Measurements from ENCODE around the gene DOCK4. TPM values are rescaled to one million over a fixed set of nuclear protein-coding genes. Genes with fewer than 3 reads are reported as not detected.
A peak's percentile ranks its signal among the peaks of the same experiment; 100 is the strongest.

DOCK4 gene
- total and polyA plus RNA-seq, 9 donors: 8.2 to 14.0 (median 10.0) TPM

DNA sequence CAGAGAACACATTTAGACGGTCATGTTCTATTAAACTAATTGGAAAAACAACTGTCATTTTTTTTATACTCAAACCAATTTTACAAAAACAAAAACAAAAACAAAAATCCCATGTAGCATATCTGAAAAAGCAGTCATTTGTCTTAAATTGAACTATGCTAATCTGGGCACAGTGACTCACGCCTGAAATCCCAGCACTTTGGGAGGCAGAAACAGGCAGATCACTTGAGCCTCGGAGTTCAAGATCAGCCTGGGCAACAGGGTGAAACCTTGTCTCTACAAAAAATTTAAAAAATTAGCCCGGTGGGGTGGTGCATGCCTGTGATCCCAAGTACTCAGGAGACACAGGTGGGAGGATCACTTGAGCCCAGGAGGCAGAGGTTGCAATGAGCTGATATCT lies 253.4 kb downstream of the DOCK4 start:
- Histone ChIP-seq H3K4me1 (ENCODE audit: control insufficient read depth, insufficient read depth, low read length) (no peaks in the 10 kb centered on the region), H3K4me3 (ENCODE audit: low read length) (no peak overlapping the region), H3K27me3 (ENCODE audit: control insufficient read depth, insufficient read depth, low read length) (no peaks in the 10 kb centered on the region), H3K36me3 (ENCODE audit: control insufficient read depth, insufficient read depth, low read length) (no peaks in the 10 kb centered on the region), H3K9me3 (replicated peaks; ENCODE audit: control insufficient read depth, low read depth, low read length) (no peaks in the 10 kb centered on the region), H3K27ac (ENCODE audit: low read length) (no peak overlapping the region)
- DNase-seq: no peak
- WGBS (ENCODE audit: insufficient coverage): 85% methylated on average over 3 of the region's 4 CpGs

DNA sequence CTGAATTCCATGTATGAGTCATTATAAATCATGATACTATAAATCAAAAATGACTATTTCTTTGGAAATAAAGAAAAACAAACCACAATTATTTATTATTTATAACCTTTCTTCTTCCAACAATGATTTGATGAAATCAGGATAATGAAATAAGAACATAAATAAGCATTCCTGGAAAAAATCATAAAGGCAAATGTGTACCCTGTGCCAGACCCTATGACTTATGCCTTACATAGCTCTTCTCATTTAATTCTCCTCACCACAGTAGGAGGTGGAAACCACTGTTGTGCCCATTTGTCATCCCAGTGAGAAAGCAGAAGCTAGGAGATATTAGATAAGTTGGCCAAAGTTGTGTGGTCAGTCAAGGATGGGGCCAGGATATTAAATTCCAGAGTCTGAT lies 255.1 kb downstream of the DOCK4 start:
- no peaks in the 10 kb centered on the region for H3K27me3 ChIP-seq (ENCODE audit: control insufficient read depth, insufficient read depth, low read length)
- no peak overlapping the region for H3K27ac ChIP-seq (ENCODE audit: low read length)
- no peak overlapping the region for H3K4me3 ChIP-seq (ENCODE audit: low read length)
- no peaks in the 10 kb centered on the region for H3K4me1 ChIP-seq (ENCODE audit: control insufficient read depth, insufficient read depth, low read length)
- no peaks in the 10 kb centered on the region for H3K36me3 ChIP-seq (ENCODE audit: control insufficient read depth, insufficient read depth, low read length)
- DNase-seq: no peak
- no peaks in the 10 kb centered on the region for H3K9me3 ChIP-seq (replicated peaks; ENCODE audit: control insufficient read depth, low read depth, low read length)

DNA sequence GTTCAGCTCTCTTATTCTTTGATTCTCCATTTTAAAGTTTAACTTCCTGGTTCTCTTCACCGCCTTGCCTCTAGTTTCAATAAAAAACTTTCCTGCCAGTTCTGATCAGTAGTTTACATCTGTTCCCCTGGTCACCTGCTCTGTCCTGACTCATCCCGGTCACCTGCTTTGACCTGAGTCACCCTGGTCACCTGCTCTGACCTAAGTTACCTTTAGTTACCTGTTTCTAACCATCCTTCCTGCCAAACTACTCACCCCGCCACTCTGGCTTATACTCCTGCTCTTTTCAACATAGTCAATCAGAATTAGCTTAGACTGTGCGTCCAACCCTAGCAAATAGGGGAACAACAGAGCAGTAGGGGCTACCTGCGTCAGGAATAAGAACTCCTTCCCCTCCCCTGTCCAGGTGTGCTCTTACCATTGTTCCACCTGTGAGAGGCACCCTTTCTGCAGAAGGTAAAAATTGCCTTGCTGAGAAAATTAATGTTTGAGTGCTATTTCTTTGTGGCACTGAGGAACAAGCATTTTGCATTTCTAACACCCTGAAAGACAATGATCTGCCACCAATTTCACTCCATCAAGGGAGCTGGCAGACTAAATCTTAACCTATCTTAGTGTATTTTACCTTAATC lies 263.6 kb downstream of the DOCK4 start:
- no peak overlapping the region for H3K27ac ChIP-seq (ENCODE audit: low read length)
- 89% methylated on average over 4 of the region's 5 CpGs for WGBS (ENCODE audit: insufficient coverage)
- no peaks in the 10 kb centered on the region for H3K27me3 ChIP-seq (ENCODE audit: control insufficient read depth, insufficient read depth, low read length)
- no peak overlapping the region for H3K4me3 ChIP-seq (ENCODE audit: low read length)
- H3K9me3 ChIP-seq (replicated peaks; ENCODE audit: control insufficient read depth, low read depth, low read length): peaks cover 8% of the 10 kb centered on the region
- H3K4me1 ChIP-seq (ENCODE audit: control insufficient read depth, insufficient read depth, low read length): no peaks in the 10 kb centered on the region
- peaks cover 4% of the 10 kb centered on the region for H3K36me3 ChIP-seq (ENCODE audit: control insufficient read depth, insufficient read depth, low read length)
- DNase-seq: no peak

DNA sequence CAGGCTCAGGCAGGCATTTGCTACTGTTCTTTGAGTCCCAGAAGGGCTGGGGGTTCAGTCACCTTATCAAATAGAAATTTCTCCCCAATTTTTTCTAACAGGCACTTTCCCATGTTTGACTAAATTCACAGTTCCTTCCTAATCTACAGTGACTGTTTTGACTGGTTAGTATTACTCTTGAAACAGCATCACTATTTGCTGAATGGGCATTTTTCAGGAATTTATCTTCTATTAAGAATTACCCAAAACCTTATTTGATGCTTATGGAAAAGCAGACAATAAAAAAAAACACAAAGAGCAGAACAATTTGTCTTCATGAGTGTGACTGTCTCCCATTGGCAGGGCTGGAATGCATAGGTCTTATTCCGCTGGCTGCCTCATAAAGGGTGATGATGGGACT lies 269.0 kb downstream of the DOCK4 start:
- H3K36me3 ChIP-seq (ENCODE audit: control insufficient read depth, insufficient read depth, low read length): no peaks in the 10 kb centered on the region
- no CpG with 5 or more reads among the region's 1 CpG for WGBS (ENCODE audit: insufficient coverage)
- no peaks in the 10 kb centered on the region for H3K9me3 ChIP-seq (replicated peaks; ENCODE audit: control insufficient read depth, low read depth, low read length)
- DNase-seq: no peak
- no peak overlapping the region for H3K4me3 ChIP-seq (ENCODE audit: low read length)
- H3K27ac ChIP-seq (ENCODE audit: low read length): no peak overlapping the region
- H3K27me3 ChIP-seq (ENCODE audit: control insufficient read depth, insufficient read depth, low read length): no peaks in the 10 kb centered on the region
- H3K4me1 ChIP-seq (ENCODE audit: control insufficient read depth, insufficient read depth, low read length): no peaks in the 10 kb centered on the region

GRCh38 chr7:111933609-111934008 lies 272.6 kb downstream of the DOCK4 start:
- Histone ChIP-seq H3K9me3 (replicated peaks; ENCODE audit: control insufficient read depth, low read depth, low read length) (no peaks in the 10 kb centered on the region), H3K27me3 (ENCODE audit: control insufficient read depth, insufficient read depth, low read length) (no peaks in the 10 kb centered on the region), H3K27ac (ENCODE audit: low read length) (no peak overlapping the region), H3K4me1 (ENCODE audit: control insufficient read depth, insufficient read depth, low read length) (no peaks in the 10 kb centered on the region), H3K36me3 (ENCODE audit: control insufficient read depth, insufficient read depth, low read length) (no peaks in the 10 kb centered on the region), H3K4me3 (ENCODE audit: low read length) (no peak overlapping the region)
- peak; percentile 50 for DNase-seq
- WGBS (ENCODE audit: insufficient coverage): no CpG with 5 or more reads among the region's 4 CpGs

- H3K36me3 ChIP-seq (ENCODE audit: control insufficient read depth, insufficient read depth, low read length): no peaks in the 10 kb centered on the region
- H3K9me3 ChIP-seq (replicated peaks; ENCODE audit: control insufficient read depth, low read depth, low read length): no peaks in the 10 kb centered on the region
- H3K4me3 ChIP-seq (ENCODE audit: low read length): no peak overlapping the region
- no peak overlapping the region for H3K27ac ChIP-seq (ENCODE audit: low read length)
- no peaks in the 10 kb centered on the region for H3K4me1 ChIP-seq (ENCODE audit: control insufficient read depth, insufficient read depth, low read length)
- no peaks in the 10 kb centered on the region for H3K27me3 ChIP-seq (ENCODE audit: control insufficient read depth, insufficient read depth, low read length)
- WGBS (ENCODE audit: insufficient coverage): no CpG with 5 or more reads among the region's 1 CpG
- DNase-seq: no peak
These were observed 274.2 kb downstream of the DOCK4 start for GRCh38 chr7:111931958-111932357.

DNA sequence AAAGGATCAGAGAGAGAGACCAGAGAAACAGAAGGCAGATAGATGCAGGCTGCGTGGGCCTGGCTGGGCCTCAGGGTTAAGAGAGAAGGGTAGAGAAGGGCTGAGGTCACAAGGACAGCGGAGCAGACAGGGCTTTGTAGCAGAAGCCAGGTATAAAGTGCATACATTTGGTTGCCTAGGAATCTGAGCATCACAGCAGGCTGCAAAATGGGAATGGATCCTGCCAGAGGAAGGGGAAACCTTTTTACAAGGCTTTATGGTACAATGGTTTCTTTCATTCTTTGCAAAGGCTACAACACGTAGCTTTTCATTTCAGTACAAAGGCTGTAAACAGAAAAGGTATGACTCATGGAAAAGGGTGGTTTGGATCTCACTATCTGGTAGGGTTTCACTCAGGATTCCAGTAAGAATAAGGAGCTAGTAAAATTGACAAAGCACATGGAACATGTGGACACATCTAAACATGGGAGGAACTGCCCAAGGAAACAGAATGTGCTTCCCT lies 275.1 kb downstream of the DOCK4 start:
- peak; percentile 23 for DNase-seq
- 60% methylated on average over 1 of the region's 3 CpGs for WGBS (ENCODE audit: insufficient coverage)

DNA sequence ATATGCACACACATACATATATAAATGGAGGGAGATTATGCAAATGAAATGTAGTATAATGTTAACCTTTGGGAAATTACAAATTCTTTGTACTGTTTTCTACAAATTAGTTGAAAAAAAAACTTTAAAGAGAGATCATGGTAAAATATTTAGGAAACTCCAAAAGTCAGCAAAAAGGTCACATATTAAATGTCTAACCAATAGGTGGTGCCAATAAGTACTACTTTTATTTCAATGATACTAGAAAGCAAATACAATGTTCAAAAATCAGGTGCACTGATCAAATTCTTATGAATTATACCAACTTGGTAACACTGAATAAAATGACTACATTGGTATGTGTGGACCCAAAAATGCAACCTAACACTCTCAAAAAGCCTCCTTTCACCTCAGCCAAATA lies 276.9 kb downstream of the DOCK4 start:
- DNase-seq: no peak
- Histone ChIP-seq H3K27ac (ENCODE audit: low read length) (no peak overlapping the region), H3K36me3 (ENCODE audit: control insufficient read depth, insufficient read depth, low read length) (no peaks in the 10 kb centered on the region), H3K4me3 (ENCODE audit: low read length) (no peak overlapping the region), H3K4me1 (ENCODE audit: control insufficient read depth, insufficient read depth, low read length) (no peaks in the 10 kb centered on the region), H3K27me3 (ENCODE audit: control insufficient read depth, insufficient read depth, low read length) (no peaks in the 10 kb centered on the region), H3K9me3 (replicated peaks; ENCODE audit: control insufficient read depth, low read depth, low read length) (no peaks in the 10 kb centered on the region)

More for the DNA sequence above, 275.1 kb downstream of the DOCK4 start:
- no peaks in the 10 kb centered on the region for H3K4me1 ChIP-seq (ENCODE audit: control insufficient read depth, insufficient read depth, low read length)
- H3K9me3 ChIP-seq (replicated peaks; ENCODE audit: control insufficient read depth, low read depth, low read length): no peaks in the 10 kb centered on the region
- no peak overlapping the region for H3K4me3 ChIP-seq (ENCODE audit: low read length)
- H3K36me3 ChIP-seq (ENCODE audit: control insufficient read depth, insufficient read depth, low read length): no peaks in the 10 kb centered on the region
- no peaks in the 10 kb centered on the region for H3K27me3 ChIP-seq (ENCODE audit: control insufficient read depth, insufficient read depth, low read length)
- H3K27ac ChIP-seq (ENCODE audit: low read length): peak overlapping the region; percentile 39

- Histone ChIP-seq H3K27ac (ENCODE audit: low read length) (no peak overlapping the region), H3K4me1 (ENCODE audit: control insufficient read depth, insufficient read depth, low read length) (no peaks in the 10 kb centered on the region), H3K27me3 (ENCODE audit: control insufficient read depth, insufficient read depth, low read length) (no peaks in the 10 kb centered on the region), H3K4me3 (ENCODE audit: low read length) (no peak overlapping the region), H3K36me3 (ENCODE audit: control insufficient read depth, insufficient read depth, low read length) (no peaks in the 10 kb centered on the region), H3K9me3 (replicated peaks; ENCODE audit: control insufficient read depth, low read depth, low read length) (no peaks in the 10 kb centered on the region)
- 100% methylated on average over 1 of the region's 4 CpGs for WGBS (ENCODE audit: insufficient coverage)
- DNase-seq: no peak
These were observed 278.7 kb downstream of the DOCK4 start for GRCh38 chr7:111927353-111928019.

GRCh38 chr7:111920329-111920728 lies 285.9 kb downstream of the DOCK4 start:
- Histone ChIP-seq H3K9me3 (replicated peaks; ENCODE audit: control insufficient read depth, low read depth, low read length) (no peaks in the 10 kb centered on the region), H3K27ac (ENCODE audit: low read length) (no peak overlapping the region), H3K4me3 (ENCODE audit: low read length) (no peak overlapping the region), H3K36me3 (ENCODE audit: control insufficient read depth, insufficient read depth, low read length) (no peaks in the 10 kb centered on the region), H3K4me1 (ENCODE audit: control insufficient read depth, insufficient read depth, low read length) (no peaks in the 10 kb centered on the region), H3K27me3 (ENCODE audit: control insufficient read depth, insufficient read depth, low read length) (no peaks in the 10 kb centered on the region)
- WGBS (ENCODE audit: insufficient coverage): no CpG with 5 or more reads among the region's 1 CpG
- DNase-seq: no peak
